ENCODE measurements around the gene TSSK3. TPM values are rescaled to one million over a fixed set of nuclear protein-coding genes. Genes with fewer than 3 reads are reported as not detected.
A peak's percentile ranks its signal among the peaks of the same experiment; 100 is the strongest.

TSSK3 gene
- total and polyA plus RNA-seq, 4 experiments from 2014 or later: 0.73 to 4.3 (median 3.5) TPM; not detected in 1

DNA sequence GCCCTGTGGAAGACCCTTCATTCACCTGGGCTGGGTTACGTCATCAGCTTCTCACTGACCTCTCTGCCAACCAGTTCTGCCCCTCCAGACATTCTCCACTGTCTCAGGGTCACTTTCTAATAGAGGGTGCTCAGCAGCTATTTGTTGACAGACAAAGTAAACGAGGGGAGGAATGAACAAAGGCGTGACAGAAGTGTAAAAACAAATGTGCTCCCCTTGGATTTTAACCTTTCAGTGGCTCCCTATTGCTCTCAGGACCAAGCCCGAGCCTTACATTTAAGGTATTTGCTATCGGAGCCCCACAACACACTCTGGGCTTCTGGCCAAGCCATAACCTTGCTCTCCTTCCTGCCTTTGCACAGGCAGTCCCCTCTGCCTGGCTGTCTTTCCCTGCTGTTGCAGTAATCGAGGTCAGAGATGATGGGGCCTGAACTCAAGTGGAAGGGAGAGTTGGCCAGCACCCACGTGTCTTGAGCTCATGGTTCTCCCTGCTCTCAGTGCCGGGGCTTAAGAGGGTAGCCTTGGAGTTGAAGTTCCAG lies 17.0 kb upstream of the TSSK3 start:
- peaks cover 44% of the 10 kb centered on the region for H3K4me1 ChIP-seq (ENCODE audit: insufficient read depth, low read length)
- H3K27me3 ChIP-seq (ENCODE audit: insufficient read depth, low read length): no peaks in the 10 kb centered on the region
- H3K36me3 Mint-ChIP-seq: no peaks in the 10 kb centered on the region
- peaks cover 25 to 52% (median 40%) of the 10 kb centered on the region in 4 donors for H3K4me1 Mint-ChIP-seq
- POLR2A ChIA-PET (ENCODE audit: partially characterized antibody): interaction anchor here (0.6 to 12.7 kb wide), 12 partner anchors 9 to 105 kb away, joined by 3 to 173 read pairs (median 5); partner anchors contain the start of genes HDAC1 and MARCKSL1
- CTCF ChIA-PET (ENCODE audit: partially characterized antibody): interaction anchor here (0.8 to 2.5 kb wide), 8 partner anchors 8 to 131 kb away, joined by 3 to 11 read pairs (median 3); partner anchors contain the start of gene MARCKSL1
- no peaks in the 10 kb centered on the region for H3K36me3 ChIP-seq (ENCODE audit: insufficient read depth, low read length)
- DNase-seq: peak; percentile 43 to 58 (median 51)
- peaks cover 0 to 1% (median 0%) of the 10 kb centered on the region in 8 donors for H3K9me3 Mint-ChIP-seq
- H3K27ac Mint-ChIP-seq: peak overlapping the region in 6 of 7 donors; percentile 26 to 75 (median 58)
- peak overlapping the region in 6 of 8 donors; percentile 8 to 72 (median 42) for H3K4me3 Mint-ChIP-seq
- H3K27ac ChIP-seq (ENCODE audit: low read depth, low read length): no peak overlapping the region
- H3K27me3 Mint-ChIP-seq: no peaks in the 10 kb centered on the region
- intact Hi-C loops (cut with micrococcal nuclease): no loop called here
- H3K9me3 ChIP-seq (ENCODE audit: control insufficient read depth in 1 of 2, low read length in 2 of 2): no peaks in the 10 kb centered on the region
- no peak overlapping the region for H3K4me3 ChIP-seq (ENCODE audit: low read length in 2 of 2)

DNA sequence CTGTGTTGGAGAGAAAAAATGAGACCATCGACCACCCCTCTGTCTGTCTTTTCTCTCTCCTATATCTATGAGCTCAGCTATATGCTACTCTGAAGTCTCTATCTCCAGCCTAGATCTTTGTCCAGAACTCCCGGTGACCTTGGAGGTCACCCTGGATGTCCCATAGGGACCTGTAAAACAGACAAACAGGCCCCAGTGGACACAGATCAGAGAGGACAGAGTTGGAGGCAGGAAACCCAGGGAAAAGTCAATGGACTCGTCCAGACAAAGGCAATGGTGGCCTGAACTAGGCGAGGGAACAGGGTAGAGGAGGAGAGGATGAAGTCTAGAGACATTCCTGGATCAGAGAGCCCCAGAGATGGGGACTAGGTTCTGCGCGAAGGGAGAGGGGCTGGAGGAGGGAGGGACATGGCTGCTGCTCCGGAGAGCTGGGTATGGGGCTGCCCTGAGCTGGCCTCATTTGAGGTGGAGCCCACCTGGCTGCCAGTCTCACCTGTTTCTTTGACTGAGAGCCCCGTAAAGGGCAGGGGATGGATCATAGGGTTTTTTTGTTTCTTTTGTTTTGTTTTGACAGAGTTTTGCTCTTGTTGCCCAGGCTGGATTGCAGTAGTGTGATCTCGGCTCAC lies 15.7 kb upstream of the TSSK3 start:
- Histone ChIP-seq H3K36me3 (ENCODE audit: insufficient read depth, low read length) (no peaks in the 10 kb centered on the region), H3K27ac (ENCODE audit: low read depth, low read length) (no peak overlapping the region), H3K4me3 (ENCODE audit: low read length in 2 of 2) (no peak overlapping the region), H3K27me3 (ENCODE audit: insufficient read depth, low read length) (no peaks in the 10 kb centered on the region), H3K4me1 (ENCODE audit: insufficient read depth, low read length) (peaks cover 50% of the 10 kb centered on the region), H3K9me3 (ENCODE audit: control insufficient read depth in 1 of 2, low read length in 2 of 2) (no peaks in the 10 kb centered on the region)
- no peaks in the 10 kb centered on the region for H3K36me3 Mint-ChIP-seq
- intact Hi-C loops (cut with micrococcal nuclease): no loop called here
- peaks cover 29 to 59% (median 47%) of the 10 kb centered on the region in 4 donors for H3K4me1 Mint-ChIP-seq
- CTCF ChIA-PET (ENCODE audit: partially characterized antibody): interaction anchor here (0.9 to 2.8 kb wide), 6 partner anchors 9 to 131 kb away, joined by 3 to 13 read pairs (median 3); partner anchors contain the start of gene MARCKSL1
- peak overlapping the region in 1 of 8 donors; percentile 25 for H3K4me3 Mint-ChIP-seq
- DNase-seq: no peak
- H3K27me3 Mint-ChIP-seq: no peaks in the 10 kb centered on the region
- H3K9me3 Mint-ChIP-seq: peaks cover 0 to 1% (median 0%) of the 10 kb centered on the region in 8 donors
- POLR2A ChIA-PET (ENCODE audit: partially characterized antibody): interaction anchor here (1.0 to 12.7 kb wide), 5 partner anchors 10 to 106 kb away, joined by 3 to 173 read pairs (median 8); partner anchors contain the start of genes HDAC1 and MARCKSL1
- peak overlapping the region in 4 of 7 donors; percentile 1 to 62 (median 27) for H3K27ac Mint-ChIP-seq

GRCh38 chr1:32349211-32349708 lies 13.1 kb upstream of the TSSK3 start:
- H3K4me3 Mint-ChIP-seq: peak overlapping the region; percentile 15 to 67 (median 54)
- no peaks in the 10 kb centered on the region for H3K36me3 Mint-ChIP-seq
- ChIA-PET CTCF (ENCODE audit: partially characterized antibody) (interaction anchor here (2.4 kb wide), 1 partner anchor 14 kb away, joined by 7 read pairs; the partner anchor contains the start of gene MARCKSL1), POLR2A (ENCODE audit: partially characterized antibody) (interaction anchor here (0.8 to 12.7 kb wide), 5 partner anchors 13 to 109 kb away, joined by 3 to 173 read pairs (median 4); partner anchors contain the start of genes LCK and MARCKSL1)
- H3K4me1 ChIP-seq (ENCODE audit: insufficient read depth, low read length): peaks cover 56% of the 10 kb centered on the region
- intact Hi-C loops (cut with micrococcal nuclease): no loop called here
- H3K4me3 ChIP-seq (ENCODE audit: low read length in 2 of 2): no peak overlapping the region
- H3K4me1 Mint-ChIP-seq: peaks cover 29 to 72% (median 55%) of the 10 kb centered on the region in 4 donors
- H3K27me3 ChIP-seq (ENCODE audit: insufficient read depth, low read length): no peaks in the 10 kb centered on the region
- no peaks in the 10 kb centered on the region for H3K9me3 ChIP-seq (ENCODE audit: control insufficient read depth in 1 of 2, low read length in 2 of 2)
- no peaks in the 10 kb centered on the region for H3K27me3 Mint-ChIP-seq
- H3K27ac ChIP-seq (ENCODE audit: low read depth, low read length): no peak overlapping the region
- DNase-seq: no peak
- peaks cover 0 to 1% (median 0%) of the 10 kb centered on the region in 8 donors for H3K9me3 Mint-ChIP-seq
- H3K36me3 ChIP-seq (ENCODE audit: insufficient read depth, low read length): no peaks in the 10 kb centered on the region
- H3K27ac Mint-ChIP-seq: peak overlapping the region in 5 of 7 donors; percentile 17 to 85 (median 44)

DNA sequence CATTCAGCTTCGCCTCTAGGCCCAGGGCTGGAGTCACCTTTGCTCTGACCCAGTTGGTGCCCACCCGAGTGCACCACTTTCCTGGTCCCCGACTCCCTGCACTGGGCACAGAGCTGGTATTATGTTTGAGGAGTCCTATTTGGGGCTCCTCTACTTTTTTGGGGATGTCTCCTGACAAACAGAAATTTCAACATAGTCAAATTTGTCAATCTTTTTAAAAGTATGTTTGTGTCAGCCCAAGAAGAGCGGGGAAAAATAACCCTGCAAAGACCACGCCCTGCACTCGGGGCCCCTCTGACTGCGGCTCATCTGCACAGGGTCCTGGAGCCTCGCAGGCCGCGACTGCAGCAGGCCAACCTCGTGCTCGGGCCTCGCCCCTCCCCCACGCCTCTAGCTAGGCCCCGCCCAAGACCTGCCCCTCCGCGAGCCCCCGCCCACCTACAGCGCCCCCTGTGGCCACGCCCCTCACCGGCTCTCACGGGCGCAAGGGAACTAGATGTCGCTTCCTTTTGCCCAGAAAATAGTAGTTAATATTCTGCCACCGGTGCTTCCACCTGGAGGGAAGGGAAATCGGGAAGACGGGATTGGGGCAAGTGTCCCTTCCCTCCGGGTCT lies 11.4 kb upstream of the TSSK3 start:
- Histone ChIP-seq H3K4me1 (ENCODE audit: insufficient read depth, low read length) (peaks cover 46% of the 10 kb centered on the region), H3K27me3 (ENCODE audit: insufficient read depth, low read length) (no peaks in the 10 kb centered on the region), H3K4me3 (ENCODE audit: low read length in 2 of 2) (peak overlapping the region in 1 of 2 donors; percentile 65), H3K9me3 (ENCODE audit: control insufficient read depth in 1 of 2, low read length in 2 of 2) (no peaks in the 10 kb centered on the region), H3K27ac (ENCODE audit: low read depth, low read length) (no peak overlapping the region), H3K36me3 (ENCODE audit: insufficient read depth, low read length) (no peaks in the 10 kb centered on the region)
- H3K27ac Mint-ChIP-seq: peak overlapping the region; percentile 86 to 97 (median 92)
- intact Hi-C loops (cut with micrococcal nuclease): loop anchor here (1.0 to 2.0 kb wide), 4 partner anchors 15 to 110 kb away; partner anchors contain the start of genes BSDC1, HDAC1 and MARCKSL1
- DNase-seq: peak in 2 of 5 donors; percentile 80 to 87
- peaks cover 0 to 1% (median 0%) of the 10 kb centered on the region in 8 donors for H3K9me3 Mint-ChIP-seq
- no peaks in the 10 kb centered on the region for H3K36me3 Mint-ChIP-seq
- peaks cover 23 to 69% (median 45%) of the 10 kb centered on the region in 4 donors for H3K4me1 Mint-ChIP-seq
- no peaks in the 10 kb centered on the region for H3K27me3 Mint-ChIP-seq
- ChIA-PET CTCF (ENCODE audit: partially characterized antibody) (interaction anchor here (1.2 to 3.5 kb wide), 6 partner anchors 11 to 135 kb away, joined by 4 to 10 read pairs (median 6); partner anchors contain the start of genes BSDC1, HDAC1 and MARCKSL1), POLR2A (ENCODE audit: partially characterized antibody) (interaction anchor here (1.0 to 12.7 kb wide), 17 partner anchors 9 to 243 kb away, joined by 3 to 173 read pairs (median 6); partner anchors contain the start of genes BSDC1, HDAC1, KPNA6 and LCK)
- H3K4me3 Mint-ChIP-seq: peak overlapping the region; percentile 66 to 90 (median 82)

GRCh38 chr1:32351399-32352238 lies 10.7 kb upstream of the TSSK3 start:
- Mint-ChIP-seq H3K27me3 (no peaks in the 10 kb centered on the region), H3K36me3 (no peaks in the 10 kb centered on the region), H3K4me3 (peak overlapping the region; percentile 71 to 90 (median 82)), H3K4me1 (peaks cover 22 to 62% (median 39%) of the 10 kb centered on the region in 4 donors), H3K9me3 (peaks cover 0 to 1% (median 0%) of the 10 kb centered on the region in 8 donors), H3K27ac (peak overlapping the region; percentile 86 to 97 (median 92))
- Histone ChIP-seq H3K36me3 (ENCODE audit: insufficient read depth, low read length) (no peaks in the 10 kb centered on the region), H3K27me3 (ENCODE audit: insufficient read depth, low read length) (no peaks in the 10 kb centered on the region), H3K4me3 (ENCODE audit: low read length in 2 of 2) (peak overlapping the region; percentile 52 to 65), H3K27ac (ENCODE audit: low read depth, low read length) (peak overlapping the region; percentile 71), H3K9me3 (ENCODE audit: control insufficient read depth in 1 of 2, low read length in 2 of 2) (no peaks in the 10 kb centered on the region), H3K4me1 (ENCODE audit: insufficient read depth, low read length) (peaks cover 39% of the 10 kb centered on the region)
- CTCF ChIA-PET (ENCODE audit: partially characterized antibody): interaction anchor here (1.1 to 3.5 kb wide), 10 partner anchors 11 to 136 kb away, joined by 3 to 10 read pairs (median 5); partner anchors contain the start of genes BSDC1, HDAC1 and MARCKSL1
- DNase-seq: peak; percentile 90 to 94 (median 91)
- intact Hi-C loops (cut with micrococcal nuclease): loop anchor here (1.0 to 2.0 kb wide), 4 partner anchors 15 to 111 kb away; partner anchors contain the start of genes BSDC1, HDAC1 and MARCKSL1
- POLR2A ChIA-PET (ENCODE audit: partially characterized antibody): interaction anchor here (1.0 to 12.7 kb wide), 19 partner anchors 9 to 243 kb away, joined by 3 to 173 read pairs (median 5); partner anchors contain the start of genes BSDC1, HDAC1, IQCC and KPNA6

All from CD4-positive, alpha-beta memory T cell (primary cell).